Measurements from ENCODE around the gene ROR2. TPM values are rescaled to one million over a fixed set of nuclear protein-coding genes. Genes with fewer than 3 reads are reported as not detected.

The ROR2 gene
- total RNA-seq, 4 donors from 2014 or later, result 1.8 to 4.2 (median 2.7) TPM

- TF ChIP-seq EP300 (IDR thresholded peaks at IDR 0.05), result peak in 1 of 2 donors; percentile 36
- TF ChIP-seq POLR2A (IDR thresholded peaks at IDR 0.05), result no peak
- no peak for DNase-seq (ENCODE audit: low spot score in 2 of 2)
- no peak overlapping the region for H3K27ac ChIP-seq
- 42 to 43% methylated on average over 12 of the region's 12 CpGs for WGBS, 2 donors
- H3K4me1 ChIP-seq, result peaks cover 0 to 7% (median 3%) of the 10 kb centered on the region in 4 donors
- no peaks in the 10 kb centered on the region for H3K36me3 ChIP-seq
- H3K4me3 ChIP-seq, result no peak overlapping the region
- H3K27me3 ChIP-seq, result peaks cover 0 to 4% of the 10 kb centered on the region in 2 donors
- no peaks in the 10 kb centered on the region for H3K9me3 ChIP-seq
Observed at GRCh38 chr9:91903126-91903911, 46.7 kb downstream of the ROR2 start.

GRCh38 chr9:91902475-91903125 lies 47.4 kb downstream of the ROR2 start:
- WGBS, 2 donors, result 57 to 61% methylated on average over 10 to 11 of the region's 11 CpGs
- TF ChIP-seq EP300 (IDR thresholded peaks at IDR 0.05) (no peak), POLR2A (IDR thresholded peaks at IDR 0.05) (no peak)
- Histone ChIP-seq H3K36me3 (no peaks in the 10 kb centered on the region), H3K27me3 (peaks cover 0 to 4% of the 10 kb centered on the region in 2 donors), H3K4me1 (peaks cover 0 to 7% (median 3%) of the 10 kb centered on the region in 4 donors), H3K4me3 (no peak overlapping the region), H3K9me3 (no peaks in the 10 kb centered on the region), H3K27ac (no peak overlapping the region)
- DNase-seq (ENCODE audit: low spot score in 2 of 2), result no peak

- no peak overlapping the region for H3K4me3 ChIP-seq
- H3K36me3 ChIP-seq, result no peaks in the 10 kb centered on the region
- no peak overlapping the region for H3K27ac ChIP-seq
- WGBS, 2 donors, result 50% methylated on average over 3 of the region's 3 CpGs
- peaks cover 0 to 4% of the 10 kb centered on the region in 2 donors for H3K27me3 ChIP-seq
- H3K4me1 ChIP-seq, result peaks cover 0 to 15% (median 3%) of the 10 kb centered on the region in 4 donors
- no peaks in the 10 kb centered on the region for H3K9me3 ChIP-seq
- TF ChIP-seq POLR2A (IDR thresholded peaks at IDR 0.05) (no peak), CTCF (IDR thresholded peaks at IDR 0.05) (no peak), EP300 (IDR thresholded peaks at IDR 0.05) (no peak)
- DNase-seq (ENCODE audit: low spot score in 2 of 2), result no peak
Observed at GRCh38 chr9:91900797-91901177, 49.2 kb downstream of the ROR2 start.

- H3K4me1 ChIP-seq, result peaks cover 0 to 15% (median 3%) of the 10 kb centered on the region in 4 donors
- no peak for DNase-seq (ENCODE audit: low spot score in 2 of 2)
- H3K36me3 ChIP-seq, result no peaks in the 10 kb centered on the region
- no peak overlapping the region for H3K27ac ChIP-seq
- peaks cover 0 to 4% of the 10 kb centered on the region in 2 donors for H3K27me3 ChIP-seq
- 36 to 44% methylated on average over 5 to 32 of the region's 32 CpGs for WGBS, 2 donors
- H3K4me3 ChIP-seq, result no peak overlapping the region
- no peak for TF ChIP-seq POLR2A (IDR thresholded peaks at IDR 0.05)
- TF ChIP-seq CTCF (IDR thresholded peaks at IDR 0.05), result no peak
- TF ChIP-seq EP300 (IDR thresholded peaks at IDR 0.05), result no peak
- no peaks in the 10 kb centered on the region for H3K9me3 ChIP-seq
Observed at GRCh38 chr9:91900055-91900796, 49.8 kb downstream of the ROR2 start.

- DNase-seq (ENCODE audit: low spot score in 2 of 2), result no peak
- Histone ChIP-seq H3K27ac (no peak overlapping the region), H3K4me3 (no peak overlapping the region), H3K9me3 (no peaks in the 10 kb centered on the region), H3K36me3 (no peaks in the 10 kb centered on the region), H3K27me3 (peaks cover 0 to 4% of the 10 kb centered on the region in 2 donors), H3K4me1 (peaks cover 0 to 15% (median 3%) of the 10 kb centered on the region in 4 donors)
- WGBS, 2 donors, result 84 to 86% methylated on average over 9 of the region's 9 CpGs
- no peak for TF ChIP-seq EP300 (IDR thresholded peaks at IDR 0.05)
- TF ChIP-seq CTCF (IDR thresholded peaks at IDR 0.05), result no peak
- TF ChIP-seq POLR2A (IDR thresholded peaks at IDR 0.05), result no peak
Observed at GRCh38 chr9:91899594-91899993, 50.4 kb downstream of the ROR2 start.
